ENCODE results near the gene ZP4. TPM values are rescaled to one million over a fixed set of nuclear protein-coding genes. Genes with fewer than 3 reads are reported as not detected.

The ZP4 gene
- total RNA-seq (not detected), polyA plus RNA-seq (not detected)

GRCh38 chr1:237890822-237891221 lies at the start of gene ZP4:
Gene ZP4 (minus strand): TSS chr1:237890922. CDS start chr1:237890635, 287 bp downstream.
- no peaks in the 10 kb centered on the region for H3K9me3 ChIP-seq (ENCODE audit: control insufficient read depth in 2 of 2, low read length in 2 of 2)
- no peak within 1 kb of the TSS for H3K4me3 ChIP-seq (ENCODE audit: low read depth, low read length)
- ATAC-seq (ENCODE audit: low read depth in 2 of 2): no peak
- no peaks in the 10 kb centered on the region for H3K4me1 ChIP-seq (ENCODE audit: control insufficient read depth, insufficient read depth, low read length, poor library complexity, severe bottlenecking)
- DNase-seq: no peak
- Mint-ChIP-seq H3K27me3 (no peaks in the 10 kb centered on the region), H3K4me3 (no peak within 1 kb of the TSS), H3K9me3 (peaks cover 0 to 4% (median 3%) of the 10 kb centered on the region in 7 donors), H3K4me1 (no peaks in the 10 kb centered on the region), H3K27ac (no peak within 1 kb of the TSS), H3K36me3 (no peaks in the 10 kb centered on the region)
- no peaks in the 10 kb centered on the region for H3K36me3 ChIP-seq (ENCODE audit: control insufficient read depth, insufficient read depth, low read length)
- H3K27ac ChIP-seq (ENCODE audit: insufficient read depth, low read length, poor library complexity, severe bottlenecking): no peak within 1 kb of the TSS
- H3K27me3 ChIP-seq (ENCODE audit: control insufficient read depth, insufficient read depth, low read length): no peaks in the 10 kb centered on the region

GRCh38 chr1:237938553-237938952 lies 47.8 kb upstream of the ZP4 start:
- no peak overlapping the region for H3K4me3 ChIP-seq (ENCODE audit: low read depth, low read length)
- no peaks in the 10 kb centered on the region for H3K36me3 Mint-ChIP-seq
- H3K4me1 Mint-ChIP-seq: no peaks in the 10 kb centered on the region
- ATAC-seq (ENCODE audit: low read depth in 2 of 2): no peak
- no peaks in the 10 kb centered on the region for H3K9me3 ChIP-seq (ENCODE audit: control insufficient read depth in 2 of 2, low read length in 2 of 2)
- H3K4me1 ChIP-seq (ENCODE audit: control insufficient read depth, insufficient read depth, low read length, poor library complexity, severe bottlenecking): no peaks in the 10 kb centered on the region
- H3K9me3 Mint-ChIP-seq: peaks cover 0 to 10% (median 6%) of the 10 kb centered on the region in 7 donors
- no peaks in the 10 kb centered on the region for H3K36me3 ChIP-seq (ENCODE audit: control insufficient read depth, insufficient read depth, low read length)
- no peak overlapping the region for H3K27ac ChIP-seq (ENCODE audit: insufficient read depth, low read length, poor library complexity, severe bottlenecking)
- H3K27me3 Mint-ChIP-seq: no peaks in the 10 kb centered on the region
- H3K27ac Mint-ChIP-seq: no peak overlapping the region
- H3K4me3 Mint-ChIP-seq: no peak overlapping the region
- DNase-seq: no peak
- no peaks in the 10 kb centered on the region for H3K27me3 ChIP-seq (ENCODE audit: control insufficient read depth, insufficient read depth, low read length)

DNA sequence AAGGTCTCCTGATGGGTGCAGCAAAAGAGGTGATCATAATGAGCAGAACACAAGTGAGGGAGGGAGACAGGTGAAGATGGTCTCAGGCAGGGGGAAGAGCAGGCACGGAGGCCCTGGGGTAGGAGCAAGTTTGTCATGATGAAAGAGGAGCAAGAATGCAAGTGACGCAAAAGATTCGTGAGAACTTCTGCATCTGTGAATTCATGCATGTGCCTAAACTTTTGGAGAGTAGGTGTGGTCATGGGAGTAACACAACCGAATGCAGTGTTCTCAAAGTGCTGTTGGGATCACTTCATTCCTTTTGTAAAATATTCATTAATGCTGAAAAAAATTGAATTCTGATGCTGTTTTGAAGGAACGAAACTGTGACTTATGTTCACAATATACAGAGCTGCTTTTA lies 47.3 kb upstream of the ZP4 start:
- peaks cover 0 to 10% (median 6%) of the 10 kb centered on the region in 7 donors for H3K9me3 Mint-ChIP-seq
- no peak for ATAC-seq (ENCODE audit: low read depth in 2 of 2)
- H3K4me3 ChIP-seq (ENCODE audit: low read depth, low read length): no peak overlapping the region

GRCh38 chr1:237932816-237933215 lies 42.1 kb upstream of the ZP4 start:
- H3K27ac Mint-ChIP-seq: no peak overlapping the region
- Histone ChIP-seq H3K9me3 (ENCODE audit: control insufficient read depth in 2 of 2, low read length in 2 of 2) (no peaks in the 10 kb centered on the region), H3K4me3 (ENCODE audit: low read depth, low read length) (no peak overlapping the region), H3K27ac (ENCODE audit: insufficient read depth, low read length, poor library complexity, severe bottlenecking) (no peak overlapping the region), H3K27me3 (ENCODE audit: control insufficient read depth, insufficient read depth, low read length) (no peaks in the 10 kb centered on the region), H3K36me3 (ENCODE audit: control insufficient read depth, insufficient read depth, low read length) (no peaks in the 10 kb centered on the region), H3K4me1 (ENCODE audit: control insufficient read depth, insufficient read depth, low read length, poor library complexity, severe bottlenecking) (no peaks in the 10 kb centered on the region)
- peaks cover 0 to 7% (median 6%) of the 10 kb centered on the region in 7 donors for H3K9me3 Mint-ChIP-seq
- no peak overlapping the region for H3K4me3 Mint-ChIP-seq
- no peaks in the 10 kb centered on the region for H3K4me1 Mint-ChIP-seq
- H3K36me3 Mint-ChIP-seq: no peaks in the 10 kb centered on the region
- no peaks in the 10 kb centered on the region for H3K27me3 Mint-ChIP-seq
- DNase-seq: no peak
- ATAC-seq (ENCODE audit: low read depth in 2 of 2): no peak

More for the DNA sequence above, 47.3 kb upstream of the ZP4 start:
- Histone ChIP-seq H3K9me3 (ENCODE audit: control insufficient read depth in 2 of 2, low read length in 2 of 2) (no peaks in the 10 kb centered on the region), H3K4me1 (ENCODE audit: control insufficient read depth, insufficient read depth, low read length, poor library complexity, severe bottlenecking) (no peaks in the 10 kb centered on the region), H3K27ac (ENCODE audit: insufficient read depth, low read length, poor library complexity, severe bottlenecking) (no peak overlapping the region), H3K27me3 (ENCODE audit: control insufficient read depth, insufficient read depth, low read length) (no peaks in the 10 kb centered on the region), H3K36me3 (ENCODE audit: control insufficient read depth, insufficient read depth, low read length) (no peaks in the 10 kb centered on the region)
- Mint-ChIP-seq H3K36me3 (no peaks in the 10 kb centered on the region), H3K27ac (peak overlapping the region in 1 of 3 donors; percentile 27), H3K4me3 (no peak overlapping the region), H3K27me3 (no peaks in the 10 kb centered on the region), H3K4me1 (no peaks in the 10 kb centered on the region)
- DNase-seq: no peak

GRCh38 chr1:237931581-237931980 lies 40.9 kb upstream of the ZP4 start:
- Histone ChIP-seq H3K4me3 (ENCODE audit: low read depth, low read length) (no peak overlapping the region), H3K9me3 (ENCODE audit: control insufficient read depth in 2 of 2, low read length in 2 of 2) (no peaks in the 10 kb centered on the region), H3K27me3 (ENCODE audit: control insufficient read depth, insufficient read depth, low read length) (no peaks in the 10 kb centered on the region), H3K36me3 (ENCODE audit: control insufficient read depth, insufficient read depth, low read length) (no peaks in the 10 kb centered on the region), H3K4me1 (ENCODE audit: control insufficient read depth, insufficient read depth, low read length, poor library complexity, severe bottlenecking) (no peaks in the 10 kb centered on the region), H3K27ac (ENCODE audit: insufficient read depth, low read length, poor library complexity, severe bottlenecking) (no peak overlapping the region)
- Mint-ChIP-seq H3K4me1 (no peaks in the 10 kb centered on the region), H3K9me3 (peaks cover 0 to 7% (median 4%) of the 10 kb centered on the region in 7 donors), H3K27ac (no peak overlapping the region), H3K36me3 (no peaks in the 10 kb centered on the region), H3K4me3 (no peak overlapping the region), H3K27me3 (no peaks in the 10 kb centered on the region)
- DNase-seq (no peak), ATAC-seq (ENCODE audit: low read depth in 2 of 2) (no peak)

DNA sequence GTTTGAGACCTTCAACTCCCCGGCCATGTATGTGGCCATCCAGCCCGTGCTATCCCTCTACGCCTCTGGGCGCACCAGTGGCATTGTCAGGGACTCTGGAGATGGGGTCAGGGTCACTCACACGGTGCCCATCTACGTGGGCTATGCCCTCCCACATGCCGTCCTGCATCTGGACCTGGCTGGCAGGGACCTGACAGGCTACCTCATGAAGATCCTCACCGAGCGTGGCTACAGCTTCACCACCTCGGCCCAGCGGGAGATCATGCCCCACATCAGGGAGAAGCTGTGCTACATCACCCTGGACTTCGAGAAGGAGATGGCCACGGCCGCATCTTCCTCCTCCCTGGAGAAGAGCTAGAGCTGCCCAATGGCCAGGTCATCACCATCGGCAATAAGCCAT lies 36.5 kb upstream of the ZP4 start:
- Histone ChIP-seq H3K9me3 (ENCODE audit: control insufficient read depth in 2 of 2, low read length in 2 of 2) (no peaks in the 10 kb centered on the region), H3K36me3 (ENCODE audit: control insufficient read depth, insufficient read depth, low read length) (no peaks in the 10 kb centered on the region), H3K27me3 (ENCODE audit: control insufficient read depth, insufficient read depth, low read length) (no peaks in the 10 kb centered on the region), H3K4me1 (ENCODE audit: control insufficient read depth, insufficient read depth, low read length, poor library complexity, severe bottlenecking) (no peaks in the 10 kb centered on the region), H3K4me3 (ENCODE audit: low read depth, low read length) (no peak overlapping the region), H3K27ac (ENCODE audit: insufficient read depth, low read length, poor library complexity, severe bottlenecking) (no peak overlapping the region)
- H3K27ac Mint-ChIP-seq: no peak overlapping the region
- DNase-seq: no peak
- no peaks in the 10 kb centered on the region for H3K4me1 Mint-ChIP-seq
- H3K27me3 Mint-ChIP-seq: no peaks in the 10 kb centered on the region
- no peak for ATAC-seq (ENCODE audit: low read depth in 2 of 2)
- H3K4me3 Mint-ChIP-seq: no peak overlapping the region
- H3K9me3 Mint-ChIP-seq: peaks cover 2 to 9% (median 5%) of the 10 kb centered on the region in 7 donors
- H3K36me3 Mint-ChIP-seq: no peaks in the 10 kb centered on the region

DNA sequence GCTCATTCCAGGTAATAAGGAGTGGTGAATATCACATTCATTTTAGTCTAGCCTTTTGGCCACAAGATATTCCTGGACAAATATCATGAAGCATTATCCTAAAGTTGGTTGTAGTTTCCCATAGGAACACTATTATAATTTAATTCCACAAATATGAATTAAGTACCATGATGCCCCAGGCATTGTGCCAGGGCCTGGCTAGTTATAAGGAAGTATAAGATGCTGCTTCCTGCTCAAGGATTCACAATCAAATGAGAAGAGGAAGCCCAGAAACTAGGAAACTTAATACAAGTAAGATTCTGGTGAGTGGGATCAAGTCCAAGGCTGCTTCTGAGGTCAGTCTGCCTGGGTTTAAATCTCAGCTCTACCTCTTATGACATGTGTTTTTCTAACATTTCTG lies 30.6 kb upstream of the ZP4 start:
- Histone ChIP-seq H3K4me3 (ENCODE audit: low read depth, low read length) (no peak overlapping the region), H3K27ac (ENCODE audit: insufficient read depth, low read length, poor library complexity, severe bottlenecking) (no peak overlapping the region), H3K36me3 (ENCODE audit: control insufficient read depth, insufficient read depth, low read length) (no peaks in the 10 kb centered on the region), H3K27me3 (ENCODE audit: control insufficient read depth, insufficient read depth, low read length) (no peaks in the 10 kb centered on the region), H3K9me3 (ENCODE audit: control insufficient read depth in 2 of 2, low read length in 2 of 2) (no peaks in the 10 kb centered on the region), H3K4me1 (ENCODE audit: control insufficient read depth, insufficient read depth, low read length, poor library complexity, severe bottlenecking) (no peaks in the 10 kb centered on the region)
- ATAC-seq (ENCODE audit: low read depth in 2 of 2): no peak
- DNase-seq: no peak
- no peak overlapping the region for H3K27ac Mint-ChIP-seq
- H3K4me3 Mint-ChIP-seq: no peak overlapping the region
- H3K27me3 Mint-ChIP-seq: no peaks in the 10 kb centered on the region
- H3K9me3 Mint-ChIP-seq: peaks cover 2 to 11% (median 7%) of the 10 kb centered on the region in 7 donors
- H3K4me1 Mint-ChIP-seq: no peaks in the 10 kb centered on the region
- no peaks in the 10 kb centered on the region for H3K36me3 Mint-ChIP-seq

- Histone ChIP-seq H3K27ac (ENCODE audit: insufficient read depth, low read length, poor library complexity, severe bottlenecking) (no peak overlapping the region), H3K4me1 (ENCODE audit: control insufficient read depth, insufficient read depth, low read length, poor library complexity, severe bottlenecking) (no peaks in the 10 kb centered on the region), H3K4me3 (ENCODE audit: low read depth, low read length) (no peak overlapping the region), H3K36me3 (ENCODE audit: control insufficient read depth, insufficient read depth, low read length) (no peaks in the 10 kb centered on the region), H3K9me3 (ENCODE audit: control insufficient read depth in 2 of 2, low read length in 2 of 2) (no peaks in the 10 kb centered on the region), H3K27me3 (ENCODE audit: control insufficient read depth, insufficient read depth, low read length) (no peaks in the 10 kb centered on the region)
- DNase-seq (no peak), ATAC-seq (ENCODE audit: low read depth in 2 of 2) (no peak)
- no peak overlapping the region for H3K27ac Mint-ChIP-seq
- no peak overlapping the region for H3K4me3 Mint-ChIP-seq
- H3K4me1 Mint-ChIP-seq: no peaks in the 10 kb centered on the region
- no peaks in the 10 kb centered on the region for H3K36me3 Mint-ChIP-seq
- peaks cover 6 to 20% (median 9%) of the 10 kb centered on the region in 7 donors for H3K9me3 Mint-ChIP-seq
- H3K27me3 Mint-ChIP-seq: no peaks in the 10 kb centered on the region
Observed at GRCh38 chr1:237913345-237913744, 22.6 kb upstream of the ZP4 start.

Measured in CD4-positive, CD25-positive, alpha-beta regulatory T cell (primary cell).